Stimulated activated naive CD8-positive, alpha-beta T cell treated with anti-CD3 and anti-CD28 coated beads, Interleukin-15, Interleukin-2, amounts not matched to agents 100 U/mL and 50 U/mL, for 24 hours (primary cell): ENCODE measurements around the gene CCDC70.
A peak's percentile ranks its signal among the peaks of the same experiment; 100 is the strongest.
"Not testable (repeated sequence)": the region's sequence is repeated elsewhere in the genome, so short reads cannot be mapped to it uniquely, and the experiment has no call there.

ENCODE experiments used
- ATAC-seq: fragments of 150-1000 bp; cut with Tn5 transposase; one replicate; pipeline ENCODE4 v1.10.0; 2021
- DNase-seq: peaks from one replicate; pipeline ENCODE4 v3.0.0; 2021

The CCDC70 gene

GRCh38 chr13:51861723-51862300, at the start of gene CCDC70:
Gene CCDC70, plus strand, starts transcription at chr13:51861969. Its CDS starts 3,443 bp downstream, at chr13:51865412.
- peak; percentile 98 for ATAC-seq
- DNase-seq: peak; percentile 38

GRCh38 chr13:51814071-51814470, 47.7 kb upstream of the CCDC70 start:
- ATAC-seq (no peak), DNase-seq (no peak)

- peak; percentile 57 for ATAC-seq
- DNase-seq: peak; percentile 79
Observed at GRCh38 chr13:51814825-51815650, 46.7 kb upstream of the CCDC70 start.

- ATAC-seq (no peak), DNase-seq (no peak)
Observed at GRCh38 chr13:51815848-51816247, 45.9 kb upstream of the CCDC70 start.

- no peak for DNase-seq
- ATAC-seq: no peak
Observed at GRCh38 chr13:51816604-51817249, 45.0 kb upstream of the CCDC70 start.

GRCh38 chr13:51817717-51818116, 44.1 kb upstream of the CCDC70 start:
- DNase-seq: no peak
- no peak for ATAC-seq

GRCh38 chr13:51818276-51818675, 43.5 kb upstream of the CCDC70 start:
- no peak for DNase-seq
- no peak for ATAC-seq

- DNase-seq (peak; percentile 73), ATAC-seq (peak; percentile 66)
Observed at GRCh38 chr13:51818781-51819511, 42.8 kb upstream of the CCDC70 start.

- no peak for DNase-seq
- ATAC-seq: no peak
Observed at GRCh38 chr13:51819544-51819943, 42.2 kb upstream of the CCDC70 start.

- ATAC-seq (no peak), DNase-seq (no peak)
Observed at GRCh38 chr13:51820016-51820597, 41.7 kb upstream of the CCDC70 start.

GRCh38 chr13:51821606-51822005, 40.2 kb upstream of the CCDC70 start:
- ATAC-seq (no peak), DNase-seq (no peak)

GRCh38 chr13:51822106-51822815, 39.5 kb upstream of the CCDC70 start:
- DNase-seq (no peak), ATAC-seq (peak; percentile 17)

GRCh38 chr13:51823359-51823758, 38.4 kb upstream of the CCDC70 start:
- no peak for DNase-seq
- ATAC-seq: no peak

GRCh38 chr13:51823863-51824262, 37.9 kb upstream of the CCDC70 start:
- no peak for DNase-seq
- no peak for ATAC-seq

GRCh38 chr13:51824712-51825111, 37.1 kb upstream of the CCDC70 start:
- DNase-seq, ATAC-seq: not testable (repeated sequence)

GRCh38 chr13:51825165-51825592, 36.6 kb upstream of the CCDC70 start:
- DNase-seq (no peak), ATAC-seq (peak; percentile 32)

- DNase-seq (no peak), ATAC-seq (peak; percentile 8)
Observed at GRCh38 chr13:51825681-51826254, 36.0 kb upstream of the CCDC70 start.

- no peak for DNase-seq
- no peak for ATAC-seq
Observed at GRCh38 chr13:51826606-51827005, 35.2 kb upstream of the CCDC70 start.

GRCh38 chr13:51827254-51827653, 34.5 kb upstream of the CCDC70 start:
- DNase-seq (no peak), ATAC-seq (no peak)

GRCh38 chr13:51828730-51829567, 32.8 kb upstream of the CCDC70 start:
- DNase-seq: no peak
- ATAC-seq: no peak
